Activated T-cell treated with anti-CD3 and anti-CD28 coated beads, Interleukin-2, amount 50 U/mL, for 4 hours (primary cell): ENCODE data around the gene DHX32. TPM values are rescaled to one million over a fixed set of nuclear protein-coding genes. Genes with fewer than 3 reads are reported as not detected.

Experiments used
- ATAC-seq, 2 donors: fragments of 200-7000 bp; cut with Tn5 transposase; one replicate each; pipeline ENCODE4 v1.10.0; 2021
- DNase-seq: peaks from one replicate; pipeline ENCODE4 v3.0.0-alpha.2; 2020
- H3K27me3 Mint-ChIP-seq: one replicate; pipeline ENCODE4 v1.8.0; 2021; ENCODE audit warnings: low read depth, mixed read lengths
- H3K36me3 Mint-ChIP-seq: one replicate; pipeline ENCODE4 v1.8.0; 2022; ENCODE audit warnings: mixed read lengths; ENCODE audit not compliant: insufficient read depth
- H3K4me1 Mint-ChIP-seq: one replicate; pipeline ENCODE4 v1.8.0; 2021; ENCODE audit warnings: low read depth, mixed read lengths
- H3K4me3 Mint-ChIP-seq: one replicate; pipeline ENCODE4 v1.8.0; 2021; ENCODE audit warnings: mild to moderate bottlenecking, moderate library complexity, mixed read lengths
- H3K9me3 Mint-ChIP-seq: one replicate; pipeline ENCODE4 v1.8.0; 2021; ENCODE audit warnings: mixed read lengths
- total RNA-seq, 3 donors: library from RNA; stranded (reverse); gene quantifications; one replicate each; pipeline ENCODE4 v1.2.1, GENCODE V29; 2021

Gene DHX32
- total RNA-seq, 3 donors from 2014 or later, result 9.3 to 18.0 (median 13.0) TPM

GRCh38 chr10:125817337-125817946 is 63.6 kb downstream of the DHX32 start:
- DNase-seq (no peak), ATAC-seq (no peak)
- Mint-ChIP-seq H3K4me3 (no peak overlapping the region), H3K36me3 (peaks cover 22% of the 10 kb centered on the region), H3K4me1 (peaks cover 16% of the 10 kb centered on the region), H3K9me3 (no peaks in the 10 kb centered on the region), H3K27me3 (no peaks in the 10 kb centered on the region)

DNA sequence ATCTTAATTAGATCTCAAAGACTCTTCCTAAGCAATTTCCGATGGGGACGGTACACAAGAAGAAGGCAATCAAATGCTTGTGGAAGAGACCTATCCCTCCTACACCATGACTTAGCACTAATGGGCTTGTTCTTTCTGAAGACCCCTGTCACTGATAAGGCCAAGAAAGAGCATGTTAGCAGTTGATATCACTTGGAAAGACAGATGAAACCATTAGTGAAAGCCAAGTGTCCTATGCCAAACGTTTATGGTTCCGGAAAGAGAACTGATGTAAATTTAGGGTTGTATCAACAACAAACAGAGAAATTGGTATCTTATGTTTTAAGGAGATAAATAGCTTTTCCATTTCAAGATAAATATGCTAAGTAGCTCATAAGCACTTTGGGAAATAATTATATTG is 64.5 kb downstream of the DHX32 start:
- Mint-ChIP-seq H3K9me3 (no peaks in the 10 kb centered on the region), H3K27me3 (no peaks in the 10 kb centered on the region), H3K36me3 (peaks cover 22% of the 10 kb centered on the region), H3K4me3 (no peak overlapping the region), H3K4me1 (peaks cover 9% of the 10 kb centered on the region)
- ATAC-seq (no peak), DNase-seq (no peak)

- Mint-ChIP-seq H3K9me3 (no peaks in the 10 kb centered on the region), H3K27me3 (no peaks in the 10 kb centered on the region), H3K4me3 (no peak overlapping the region), H3K36me3 (peaks cover 27% of the 10 kb centered on the region), H3K4me1 (peaks cover 3% of the 10 kb centered on the region)
- ATAC-seq (no peak), DNase-seq (no peak)
These were observed 65.3 kb downstream of the DHX32 start for GRCh38 chr10:125815764-125816163.

DNA sequence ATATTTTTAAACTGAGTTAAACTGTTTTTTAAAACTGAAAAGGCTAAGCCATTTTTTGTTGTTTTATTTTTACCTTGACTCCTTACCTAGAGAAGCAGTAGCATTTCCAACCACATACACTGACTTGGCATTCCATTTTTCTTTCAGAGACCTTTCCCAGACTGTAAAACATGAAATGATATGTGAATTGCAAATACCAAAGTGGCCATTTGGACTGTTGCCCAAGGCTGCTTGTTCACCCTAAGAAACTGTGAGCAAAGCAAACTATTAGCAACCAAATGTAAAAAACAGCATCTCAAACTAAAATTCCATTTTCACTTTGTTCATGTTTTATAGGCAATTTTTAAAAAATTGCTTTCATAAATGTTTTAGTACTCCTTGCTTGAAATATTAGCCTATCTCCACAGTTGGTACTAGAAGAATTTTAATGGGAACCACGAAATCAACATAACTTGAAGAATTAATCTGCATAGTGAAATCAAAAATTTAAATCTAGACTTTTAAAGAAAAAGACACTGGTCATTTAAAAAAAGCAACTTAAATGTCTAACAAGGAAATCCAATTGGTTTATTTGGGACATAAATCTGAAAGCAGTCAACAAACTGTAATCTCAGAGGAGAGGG is 68.9 kb downstream of the DHX32 start:
- no peaks in the 10 kb centered on the region for H3K4me1 Mint-ChIP-seq
- no peaks in the 10 kb centered on the region for H3K9me3 Mint-ChIP-seq
- H3K4me3 Mint-ChIP-seq, result no peak overlapping the region
- no peak for DNase-seq
- no peaks in the 10 kb centered on the region for H3K27me3 Mint-ChIP-seq
- peaks cover 39% of the 10 kb centered on the region for H3K36me3 Mint-ChIP-seq
- ATAC-seq, result no peak

DNA sequence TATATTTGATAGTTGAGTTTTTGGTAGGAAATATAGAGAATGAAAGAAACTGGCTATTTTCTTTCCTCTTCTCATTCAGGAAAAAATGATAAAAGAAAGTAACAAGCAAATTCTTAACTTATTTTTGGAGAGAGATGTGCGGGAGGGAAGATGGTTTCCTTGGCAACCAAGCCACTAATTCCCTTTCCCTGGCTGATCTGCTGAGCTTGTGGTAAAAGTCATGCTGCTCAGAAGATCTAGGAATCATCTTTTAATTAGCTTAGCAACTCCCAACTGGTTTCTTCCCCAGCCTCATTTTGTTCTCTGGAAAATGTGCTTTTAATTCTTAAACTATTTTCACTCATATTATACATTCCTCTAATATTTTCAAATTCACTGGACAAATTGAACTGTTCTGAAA is 69.8 kb downstream of the DHX32 start:
- H3K27me3 Mint-ChIP-seq, result no peaks in the 10 kb centered on the region
- H3K4me3 Mint-ChIP-seq, result no peak overlapping the region
- H3K4me1 Mint-ChIP-seq, result no peaks in the 10 kb centered on the region
- ATAC-seq (no peak), DNase-seq (no peak)
- H3K9me3 Mint-ChIP-seq, result no peaks in the 10 kb centered on the region
- peaks cover 47% of the 10 kb centered on the region for H3K36me3 Mint-ChIP-seq

DNA sequence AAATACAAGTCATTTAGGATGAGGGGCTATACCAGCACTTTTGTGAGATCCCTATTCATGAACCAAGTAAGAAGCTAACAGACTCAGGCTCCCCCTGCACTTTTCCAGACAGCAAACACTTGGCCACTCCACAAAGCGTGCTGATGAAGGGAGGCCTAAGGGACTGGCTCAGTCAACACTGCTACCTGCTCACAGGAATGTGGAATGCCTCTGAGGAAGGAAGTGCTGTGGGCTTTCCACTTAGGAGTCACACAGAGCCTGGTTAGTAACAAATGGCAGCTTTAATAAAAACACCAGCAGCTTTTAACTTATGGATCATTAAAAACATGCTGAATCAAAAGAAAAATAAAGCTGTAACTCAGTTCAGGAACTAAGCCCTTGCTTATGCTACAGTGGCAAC is 73.0 kb downstream of the DHX32 start:
- H3K9me3 Mint-ChIP-seq, result no peaks in the 10 kb centered on the region
- DNase-seq (no peak), ATAC-seq (no peak)
- no peaks in the 10 kb centered on the region for H3K27me3 Mint-ChIP-seq
- H3K36me3 Mint-ChIP-seq, result peaks cover 26% of the 10 kb centered on the region
- H3K4me3 Mint-ChIP-seq, result no peak overlapping the region
- no peaks in the 10 kb centered on the region for H3K4me1 Mint-ChIP-seq

DNA sequence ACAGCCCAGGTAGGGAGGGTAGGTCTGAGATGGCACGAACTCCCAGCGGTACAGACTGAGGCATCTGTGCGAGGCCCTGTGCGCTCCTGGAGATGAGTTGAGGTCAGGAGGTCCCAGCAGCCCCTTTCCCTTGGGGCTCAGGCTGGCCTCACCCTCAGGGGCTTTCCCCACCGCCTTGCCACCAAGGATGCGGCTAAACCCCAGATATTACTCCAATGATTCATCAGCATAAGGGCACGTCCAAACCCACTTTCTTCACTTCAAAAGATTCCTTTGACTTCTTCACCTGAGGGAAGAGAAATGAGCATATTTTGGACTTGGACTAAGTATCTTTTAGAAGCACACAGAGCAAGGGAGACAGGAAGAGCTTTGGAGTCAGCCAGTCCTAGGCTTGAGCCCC is 78.4 kb downstream of the DHX32 start:
- Mint-ChIP-seq H3K27me3 (no peaks in the 10 kb centered on the region), H3K4me1 (no peaks in the 10 kb centered on the region), H3K9me3 (no peaks in the 10 kb centered on the region), H3K36me3 (peaks cover 24% of the 10 kb centered on the region), H3K4me3 (no peak overlapping the region)
- no peak for DNase-seq
- no peak for ATAC-seq

GRCh38 chr10:125802131-125802530 is 79.0 kb downstream of the DHX32 start:
- ATAC-seq, result no peak
- H3K4me1 Mint-ChIP-seq, result no peaks in the 10 kb centered on the region
- H3K36me3 Mint-ChIP-seq, result peaks cover 21% of the 10 kb centered on the region
- no peak for DNase-seq
- no peaks in the 10 kb centered on the region for H3K9me3 Mint-ChIP-seq
- H3K27me3 Mint-ChIP-seq, result no peaks in the 10 kb centered on the region
- no peak overlapping the region for H3K4me3 Mint-ChIP-seq

DNA sequence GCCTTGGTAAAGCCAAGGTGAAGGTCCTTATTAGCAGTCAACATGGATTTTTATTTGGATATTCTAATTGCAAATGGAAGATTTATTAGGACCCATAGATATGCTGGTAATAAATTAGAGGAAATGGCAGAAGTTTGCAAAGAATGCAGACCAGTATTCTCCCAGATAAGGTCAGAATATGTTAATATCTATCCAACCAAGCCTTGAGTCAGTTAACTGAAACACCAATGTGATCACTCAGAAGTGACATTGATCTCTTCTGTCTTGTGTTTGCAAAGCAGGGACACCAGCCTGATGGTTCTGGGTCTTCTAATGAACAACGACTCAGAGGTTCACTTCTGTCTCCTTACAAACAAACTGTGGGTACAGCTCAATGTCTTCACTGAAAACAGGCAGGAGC is 79.5 kb downstream of the DHX32 start:
- Mint-ChIP-seq H3K9me3 (no peaks in the 10 kb centered on the region), H3K4me3 (no peak overlapping the region), H3K27me3 (no peaks in the 10 kb centered on the region), H3K4me1 (no peaks in the 10 kb centered on the region), H3K36me3 (peaks cover 20% of the 10 kb centered on the region)
- DNase-seq (no peak), ATAC-seq (no peak)

DNA sequence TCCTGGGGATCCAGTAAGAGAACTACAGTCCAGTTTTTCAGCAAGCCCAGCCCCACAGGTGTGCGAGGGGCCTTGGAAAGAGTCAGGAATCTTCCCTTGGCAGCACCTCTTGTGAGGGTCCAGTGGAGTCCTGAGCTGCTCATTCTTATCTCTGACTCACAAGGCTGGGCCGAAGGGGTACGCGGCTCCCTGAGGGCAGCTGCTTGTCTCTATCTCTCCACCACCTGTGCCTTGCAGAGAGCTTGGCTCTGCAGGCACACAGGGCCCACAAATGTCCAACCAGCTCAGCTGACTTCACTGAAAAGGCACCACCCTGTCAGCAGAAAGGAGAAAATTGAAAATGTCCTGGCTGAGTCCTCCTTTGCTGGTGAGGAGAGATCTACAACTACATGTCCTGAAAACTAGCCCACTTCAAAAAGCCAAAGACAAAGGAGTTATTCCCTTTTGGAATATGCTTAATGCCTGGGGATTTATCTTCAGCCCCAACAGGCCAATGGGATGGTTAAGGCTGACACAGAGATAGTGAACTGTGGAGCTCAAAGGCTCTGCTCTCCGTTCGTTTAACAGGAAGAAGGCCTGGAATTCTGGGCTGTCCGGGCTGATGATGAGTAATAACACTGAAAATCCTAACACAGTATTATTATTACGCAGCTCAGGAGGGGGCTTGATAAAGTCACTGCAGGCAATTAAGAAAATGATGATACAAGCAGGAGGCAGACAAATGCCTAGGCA is 81.5 kb downstream of the DHX32 start:
- H3K9me3 Mint-ChIP-seq, result no peaks in the 10 kb centered on the region
- no peak for ATAC-seq
- H3K36me3 Mint-ChIP-seq, result peaks cover 20% of the 10 kb centered on the region
- no peaks in the 10 kb centered on the region for H3K4me1 Mint-ChIP-seq
- H3K4me3 Mint-ChIP-seq, result no peak overlapping the region
- H3K27me3 Mint-ChIP-seq, result no peaks in the 10 kb centered on the region
- no peak for DNase-seq

- H3K9me3 Mint-ChIP-seq, result no peaks in the 10 kb centered on the region
- H3K36me3 Mint-ChIP-seq, result peaks cover 26% of the 10 kb centered on the region
- no peaks in the 10 kb centered on the region for H3K4me1 Mint-ChIP-seq
- no peak overlapping the region for H3K4me3 Mint-ChIP-seq
- ATAC-seq (no peak), DNase-seq (no peak)
- no peaks in the 10 kb centered on the region for H3K27me3 Mint-ChIP-seq
These were observed 83.0 kb downstream of the DHX32 start for GRCh38 chr10:125797994-125798662.

DNA sequence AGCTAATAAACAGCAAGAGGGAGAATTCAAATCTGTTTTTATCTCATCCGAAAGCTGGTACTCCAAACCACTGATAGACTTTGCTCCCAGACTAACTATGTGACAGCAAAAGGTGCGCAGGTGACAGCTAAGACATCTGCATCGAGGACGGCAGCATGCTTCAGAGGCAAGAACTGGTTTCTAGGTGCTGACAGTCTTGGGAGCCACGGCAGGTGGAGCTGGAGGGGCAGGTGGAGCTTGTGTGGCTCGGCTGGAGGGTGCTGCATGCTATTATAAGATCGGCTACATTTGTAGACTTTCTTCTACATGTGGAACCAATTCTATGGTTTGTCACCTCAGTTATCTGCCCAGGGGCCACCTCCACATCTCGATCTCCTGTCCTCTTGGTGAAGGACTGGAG is 83.7 kb downstream of the DHX32 start:
- H3K4me3 Mint-ChIP-seq, result no peak overlapping the region
- no peaks in the 10 kb centered on the region for H3K27me3 Mint-ChIP-seq
- ATAC-seq, result no peak
- DNase-seq, result no peak
- H3K4me1 Mint-ChIP-seq, result no peaks in the 10 kb centered on the region
- H3K36me3 Mint-ChIP-seq, result peaks cover 28% of the 10 kb centered on the region
- H3K9me3 Mint-ChIP-seq, result no peaks in the 10 kb centered on the region

DNA sequence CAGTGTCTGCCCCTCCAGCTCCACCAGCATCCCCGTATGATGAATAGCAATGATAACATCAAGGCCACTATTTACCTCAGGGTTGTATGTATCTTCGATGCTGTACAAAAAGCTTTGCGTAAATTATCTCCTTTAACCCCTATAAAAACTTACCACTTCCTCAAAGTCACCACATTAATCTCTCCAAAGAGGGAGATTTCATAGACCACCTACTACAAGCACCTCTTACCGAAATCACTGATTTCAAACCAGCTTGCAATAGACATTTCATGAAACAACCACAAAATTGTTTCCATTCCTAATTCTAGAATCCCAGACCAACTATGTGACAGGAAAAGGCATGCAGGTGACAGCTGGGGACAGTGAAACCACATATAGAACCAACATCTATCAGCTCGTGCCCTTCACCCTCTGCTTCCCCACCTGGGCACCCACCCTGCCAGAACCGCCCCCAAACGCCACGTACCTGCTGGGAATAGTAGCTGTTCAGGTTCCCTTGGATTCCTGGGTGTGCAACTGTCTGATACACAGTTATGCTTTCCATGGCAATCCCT is 85.4 kb downstream of the DHX32 start:
- no peaks in the 10 kb centered on the region for H3K27me3 Mint-ChIP-seq

GRCh38 chr10:125795128-125795527 is 86.0 kb downstream of the DHX32 start:
- Mint-ChIP-seq H3K4me1 (no peaks in the 10 kb centered on the region), H3K36me3 (peaks cover 34% of the 10 kb centered on the region), H3K27me3 (no peaks in the 10 kb centered on the region), H3K9me3 (no peaks in the 10 kb centered on the region), H3K4me3 (no peak overlapping the region)
- DNase-seq (no peak), ATAC-seq (no peak)

More for the DNA sequence above, 85.4 kb downstream of the DHX32 start:
- Mint-ChIP-seq H3K36me3 (peaks cover 35% of the 10 kb centered on the region), H3K4me3 (no peak overlapping the region), H3K9me3 (no peaks in the 10 kb centered on the region), H3K4me1 (no peaks in the 10 kb centered on the region)
- DNase-seq (no peak), ATAC-seq (no peak)
